Measurements from ENCODE around the gene ZDHHC13. TPM values are rescaled to one million over a fixed set of nuclear protein-coding genes. Genes with fewer than 3 reads are reported as not detected.

Gene ZDHHC13
- total and polyA plus RNA-seq, 2 of the 8 experiments (the other 6 are each of a cell fraction or from before 2014, with no cell fraction given): 22.4 to 24.1 TPM

DNA sequence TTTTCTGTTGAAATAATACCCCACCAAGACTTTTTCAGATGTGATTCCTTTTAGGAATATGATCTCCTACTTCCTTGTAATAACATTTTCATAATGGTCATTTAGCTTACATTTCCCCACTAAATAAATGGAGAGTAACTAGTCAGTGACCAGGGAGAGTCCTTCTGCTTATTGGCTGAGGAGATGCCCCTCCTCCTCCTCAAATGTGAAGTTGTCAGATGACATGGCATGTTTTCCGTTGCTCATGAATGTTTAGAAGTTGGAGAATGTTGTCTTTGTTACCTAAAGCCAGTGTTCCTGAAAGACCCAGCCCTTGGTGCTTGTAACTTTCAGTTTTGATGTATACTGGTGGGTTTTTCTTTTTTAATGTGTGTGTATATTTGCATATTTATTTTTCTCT lies 46.6 kb downstream of the ZDHHC13 start (continued):
- TF ChIP-seq, protein P1, sequence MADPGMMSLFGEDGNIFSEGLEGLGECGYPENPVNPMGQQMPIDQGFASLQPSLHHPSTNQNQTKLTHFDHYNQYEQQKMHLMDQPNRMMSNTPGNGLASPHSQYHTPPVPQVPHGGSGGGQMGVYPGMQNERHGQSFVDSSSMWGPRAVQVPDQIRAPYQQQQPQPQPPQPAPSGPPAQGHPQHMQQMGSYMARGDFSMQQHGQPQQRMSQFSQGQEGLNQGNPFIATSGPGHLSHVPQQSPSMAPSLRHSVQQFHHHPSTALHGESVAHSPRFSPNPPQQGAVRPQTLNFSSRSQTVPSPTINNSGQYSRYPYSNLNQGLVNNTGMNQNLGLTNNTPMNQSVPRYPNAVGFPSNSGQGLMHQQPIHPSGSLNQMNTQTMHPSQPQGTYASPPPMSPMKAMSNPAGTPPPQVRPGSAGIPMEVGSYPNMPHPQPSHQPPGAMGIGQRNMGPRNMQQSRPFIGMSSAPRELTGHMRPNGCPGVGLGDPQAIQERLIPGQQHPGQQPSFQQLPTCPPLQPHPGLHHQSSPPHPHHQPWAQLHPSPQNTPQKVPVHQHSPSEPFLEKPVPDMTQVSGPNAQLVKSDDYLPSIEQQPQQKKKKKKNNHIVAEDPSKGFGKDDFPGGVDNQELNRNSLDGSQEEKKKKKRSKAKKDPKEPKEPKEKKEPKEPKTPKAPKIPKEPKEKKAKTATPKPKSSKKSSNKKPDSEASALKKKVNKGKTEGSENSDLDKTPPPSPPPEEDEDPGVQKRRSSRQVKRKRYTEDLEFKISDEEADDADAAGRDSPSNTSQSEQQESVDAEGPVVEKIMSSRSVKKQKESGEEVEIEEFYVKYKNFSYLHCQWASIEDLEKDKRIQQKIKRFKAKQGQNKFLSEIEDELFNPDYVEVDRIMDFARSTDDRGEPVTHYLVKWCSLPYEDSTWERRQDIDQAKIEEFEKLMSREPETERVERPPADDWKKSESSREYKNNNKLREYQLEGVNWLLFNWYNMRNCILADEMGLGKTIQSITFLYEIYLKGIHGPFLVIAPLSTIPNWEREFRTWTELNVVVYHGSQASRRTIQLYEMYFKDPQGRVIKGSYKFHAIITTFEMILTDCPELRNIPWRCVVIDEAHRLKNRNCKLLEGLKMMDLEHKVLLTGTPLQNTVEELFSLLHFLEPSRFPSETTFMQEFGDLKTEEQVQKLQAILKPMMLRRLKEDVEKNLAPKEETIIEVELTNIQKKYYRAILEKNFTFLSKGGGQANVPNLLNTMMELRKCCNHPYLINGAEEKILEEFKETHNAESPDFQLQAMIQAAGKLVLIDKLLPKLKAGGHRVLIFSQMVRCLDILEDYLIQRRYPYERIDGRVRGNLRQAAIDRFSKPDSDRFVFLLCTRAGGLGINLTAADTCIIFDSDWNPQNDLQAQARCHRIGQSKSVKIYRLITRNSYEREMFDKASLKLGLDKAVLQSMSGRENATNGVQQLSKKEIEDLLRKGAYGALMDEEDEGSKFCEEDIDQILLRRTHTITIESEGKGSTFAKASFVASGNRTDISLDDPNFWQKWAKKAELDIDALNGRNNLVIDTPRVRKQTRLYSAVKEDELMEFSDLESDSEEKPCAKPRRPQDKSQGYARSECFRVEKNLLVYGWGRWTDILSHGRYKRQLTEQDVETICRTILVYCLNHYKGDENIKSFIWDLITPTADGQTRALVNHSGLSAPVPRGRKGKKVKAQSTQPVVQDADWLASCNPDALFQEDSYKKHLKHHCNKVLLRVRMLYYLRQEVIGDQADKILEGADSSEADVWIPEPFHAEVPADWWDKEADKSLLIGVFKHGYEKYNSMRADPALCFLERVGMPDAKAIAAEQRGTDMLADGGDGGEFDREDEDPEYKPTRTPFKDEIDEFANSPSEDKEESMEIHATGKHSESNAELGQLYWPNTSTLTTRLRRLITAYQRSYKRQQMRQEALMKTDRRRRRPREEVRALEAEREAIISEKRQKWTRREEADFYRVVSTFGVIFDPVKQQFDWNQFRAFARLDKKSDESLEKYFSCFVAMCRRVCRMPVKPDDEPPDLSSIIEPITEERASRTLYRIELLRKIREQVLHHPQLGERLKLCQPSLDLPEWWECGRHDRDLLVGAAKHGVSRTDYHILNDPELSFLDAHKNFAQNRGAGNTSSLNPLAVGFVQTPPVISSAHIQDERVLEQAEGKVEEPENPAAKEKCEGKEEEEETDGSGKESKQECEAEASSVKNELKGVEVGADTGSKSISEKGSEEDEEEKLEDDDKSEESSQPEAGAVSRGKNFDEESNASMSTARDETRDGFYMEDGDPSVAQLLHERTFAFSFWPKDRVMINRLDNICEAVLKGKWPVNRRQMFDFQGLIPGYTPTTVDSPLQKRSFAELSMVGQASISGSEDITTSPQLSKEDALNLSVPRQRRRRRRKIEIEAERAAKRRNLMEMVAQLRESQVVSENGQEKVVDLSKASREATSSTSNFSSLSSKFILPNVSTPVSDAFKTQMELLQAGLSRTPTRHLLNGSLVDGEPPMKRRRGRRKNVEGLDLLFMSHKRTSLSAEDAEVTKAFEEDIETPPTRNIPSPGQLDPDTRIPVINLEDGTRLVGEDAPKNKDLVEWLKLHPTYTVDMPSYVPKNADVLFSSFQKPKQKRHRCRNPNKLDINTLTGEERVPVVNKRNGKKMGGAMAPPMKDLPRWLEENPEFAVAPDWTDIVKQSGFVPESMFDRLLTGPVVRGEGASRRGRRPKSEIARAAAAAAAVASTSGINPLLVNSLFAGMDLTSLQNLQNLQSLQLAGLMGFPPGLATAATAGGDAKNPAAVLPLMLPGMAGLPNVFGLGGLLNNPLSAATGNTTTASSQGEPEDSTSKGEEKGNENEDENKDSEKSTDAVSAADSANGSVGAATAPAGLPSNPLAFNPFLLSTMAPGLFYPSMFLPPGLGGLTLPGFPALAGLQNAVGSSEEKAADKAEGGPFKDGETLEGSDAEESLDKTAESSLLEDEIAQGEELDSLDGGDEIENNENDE (IDR thresholded peaks at IDR 0.05; ENCODE audit: insufficient replicate concordance, low read length): no peak
- TF ChIP-seq PHF8 (conservative IDR thresholded peaks at IDR 0.05; ENCODE audit: low read depth, low read length): no peak
- no peak for TF ChIP-seq SIN3A (conservative IDR thresholded peaks at IDR 0.05 in 1 of 2, IDR thresholded peaks at IDR 0.05 in 1 of 2; ENCODE audit: low read depth in 1 of 2, low read length in 2 of 2)
- no peak for TF ChIP-seq BRCA1 (IDR thresholded peaks at IDR 0.05; ENCODE audit: low read depth, low read length)
- no peak for TF ChIP-seq GABPA (IDR thresholded peaks at IDR 0.05; ENCODE audit: borderline replicate concordance, insufficient read depth, low read length)
- TF ChIP-seq KDM4A (IDR thresholded peaks at IDR 0.05; ENCODE audit: low read depth, low read length, severe bottlenecking): no peak
- TF ChIP-seq BACH1 (IDR thresholded peaks at IDR 0.05; ENCODE audit: low read length): no peak
- TF ChIP-seq EGR1 (IDR thresholded peaks at IDR 0.05; ENCODE audit: borderline replicate concordance, low read depth, low read length): no peak
- no peak for TF ChIP-seq CREB1 (IDR thresholded peaks at IDR 0.05)
- TF ChIP-seq SIX5 (IDR thresholded peaks at IDR 0.05; ENCODE audit: low read depth, low read length): no peak
